ENCODE measurements around the gene TEX29. TPM values are rescaled to one million over a fixed set of nuclear protein-coding genes. Genes with fewer than 3 reads are reported as not detected.
A peak's percentile ranks its signal among the peaks of the same experiment; 100 is the strongest.

TEX29 gene
- total RNA-seq, 1 experiment from 2014 or later, result 0.33 TPM

GRCh38 chr13:111287201-111287600 lies 33.2 kb upstream of the TEX29 start:
- Mint-ChIP-seq H3K9me3 (no peaks in the 10 kb centered on the region), H3K4me3 (no peak overlapping the region), H3K27ac (peak overlapping the region in 1 of 3 experiments; percentile 85; a peak in 1 of 7 replicates), H3K36me3 (ENCODE audit: insufficient read depth in 1 of 3, low read depth in 3 of 3) (peaks cover 24 to 66% (median 63%) of the 10 kb centered on the region in 3 experiments), H3K27me3 (ENCODE audit: low read depth) (no peaks in the 10 kb centered on the region; the same call in 1 of the 2 replicates), H3K4me1 (no peaks in the 10 kb centered on the region)
- Histone ChIP-seq H3K9ac (ENCODE audit: extremely low read depth, insufficient read length, low read length) (no peak overlapping the region), H4K8ac (replicated peaks; ENCODE audit: insufficient read length, low read depth, low read length) (no peak overlapping the region), H2BK20ac (ENCODE audit: low read depth, low read length, poor library complexity, severe bottlenecking) (no peak overlapping the region), H3K14ac (ENCODE audit: insufficient read depth, low read length) (no peak overlapping the region), H3K23ac (ENCODE audit: insufficient read length, low read depth, low read length) (no peak overlapping the region), H3K79me2 (ENCODE audit: insufficient read depth, low read length) (no peaks in the 10 kb centered on the region), H4K5ac (ENCODE audit: insufficient read length, low read depth, low read length) (no peak overlapping the region), H2BK120ac (ENCODE audit: low read depth, low read length, poor library complexity, severe bottlenecking) (no peak overlapping the region), H3K27me3 (ENCODE audit: insufficient read depth, low read length) (no peaks in the 10 kb centered on the region), H3K4me1 (ENCODE audit: insufficient read depth, low read length) (no peaks in the 10 kb centered on the region), H3K9me3 (ENCODE audit: control insufficient read depth, low read depth, low read length) (no peaks in the 10 kb centered on the region), H3K79me1 (ENCODE audit: insufficient read depth, low read depth, low read length, poor library complexity, severe bottlenecking) (no peaks in the 10 kb centered on the region), H2AK5ac (ENCODE audit: insufficient read length, low read length) (no peak overlapping the region), H2BK15ac (ENCODE audit: low read depth, low read length) (no peak overlapping the region), H3K27ac (ENCODE audit: insufficient read length, low read depth, low read length) (no peak overlapping the region), H3K23me2 (ENCODE audit: insufficient read length, low read depth, low read length, poor library complexity, severe bottlenecking) (no peaks in the 10 kb centered on the region), H3K4ac (ENCODE audit: low read depth, low read length) (no peak overlapping the region), H3K56ac (ENCODE audit: insufficient read length, low read depth, low read length) (no peak overlapping the region), H3T11ph (ENCODE audit: low read length) (no peak overlapping the region), H3K4me2 (ENCODE audit: insufficient read depth, insufficient read length, low read length) (no peak overlapping the region), H2BK12ac (ENCODE audit: insufficient read length, low read depth, low read length) (no peak overlapping the region), H4K20me1 (ENCODE audit: control insufficient read depth, insufficient read depth, insufficient read length) (no peaks in the 10 kb centered on the region), H2BK5ac (ENCODE audit: insufficient read length, low read length) (no peak overlapping the region), H4K91ac (ENCODE audit: insufficient read length, low read depth, low read length) (no peak overlapping the region), H2AFZ (ENCODE audit: low read length) (no peak overlapping the region), H3K18ac (ENCODE audit: insufficient read length, low read depth, low read length) (no peak overlapping the region)
- no peak for DNase-seq
- TF ChIP-seq CTCF (conservative IDR thresholded peaks at IDR 0.05), result no peak
- WGBS (ENCODE audit: extremely low coverage, insufficient read length, low lambda C conversion rate), result no CpG with 5 or more reads among the region's 8 CpGs
